Measurements from ENCODE around the gene RNF26. TPM values are rescaled to one million over a fixed set of nuclear protein-coding genes. Genes with fewer than 3 reads are reported as not detected.

The RNF26 gene
- total and polyA plus RNA-seq, 2 donors (not counting 3 experiments of a cell fraction or from before 2014, with no cell fraction given), result 40.1 to 43.8 TPM

- H2AFZ ChIP-seq (ENCODE audit: low read depth, low read length), result no peak within 1 kb of the TSS
- BruUV-seq (replicated peaks), result no TSS peak
- FAIRE-seq, result no peak
- DNase-seq (ENCODE audit: low read depth, low spot score), result no peak
- dilution Hi-C loops (cut with MboI; ENCODE audit: extremely low pct_ligation_motif_present, low sequenced_read_pairs) (no loop called here), intact Hi-C loops (cut with micrococcal nuclease) (no loop called here)
- no peaks in the 10 kb centered on the region for H3K4me1 ChIP-seq (ENCODE audit: control insufficient read depth, extremely low read depth, insufficient read depth, low read length)
- H3K9me3 ChIP-seq (replicated peaks; ENCODE audit: control insufficient read depth, insufficient read depth, low read length), result no peaks in the 10 kb centered on the region
- no peak within 1 kb of the TSS for H3K4me3 ChIP-seq (replicated peaks in 1 of 3; ENCODE audit: insufficient read depth in 1 of 3, low read depth in 1 of 3, low read length in 3 of 3)
- no peaks in the 10 kb centered on the region for H3K79me2 ChIP-seq (ENCODE audit: control insufficient read depth, insufficient read depth, low read length)
- H3K9ac ChIP-seq (replicated peaks; ENCODE audit: extremely low read depth, insufficient read depth, low read length), result no peak within 1 kb of the TSS
- H3K4me2 ChIP-seq (ENCODE audit: insufficient read depth, low read length), result no peak within 1 kb of the TSS
- CTCF ChIA-PET, result interaction anchor here (6.2 kb wide), 1 partner anchor 11 kb away, joined by 55 read pairs; no protein-coding TSS in a partner anchor
- no peaks in the 10 kb centered on the region for H4K20me1 ChIP-seq (replicated peaks; ENCODE audit: control insufficient read depth, extremely low read depth, insufficient read depth, low read length)
- H3K9me1 ChIP-seq (replicated peaks; ENCODE audit: control insufficient read depth, extremely low read depth, insufficient read depth, low read length), result no peaks in the 10 kb centered on the region
- no peak within 1 kb of the TSS for H3K27ac ChIP-seq (ENCODE audit: insufficient read depth, low read depth, low read length)
- no peaks in the 10 kb centered on the region for H3K36me3 ChIP-seq (ENCODE audit: control insufficient read depth in 2 of 2, extremely low read depth in 1 of 2, insufficient read depth in 2 of 2, low read length in 2 of 2)
- H3K27me3 ChIP-seq (ENCODE audit: control insufficient read depth in 2 of 2, insufficient read depth in 2 of 2, low read length in 2 of 2), result peaks cover 0 to 3% of the 10 kb centered on the region in 2 experiments
- TF ChIP-seq FOS (IDR thresholded peaks at IDR 0.05; ENCODE audit: borderline replicate concordance, insufficient read depth, low read length) (no peak), JUN (IDR thresholded peaks at IDR 0.05; ENCODE audit: borderline replicate concordance, insufficient read depth, insufficient read length, low read depth) (no peak), POLR2A (IDR thresholded peaks at IDR 0.05; ENCODE audit: low read depth, low read length) (no peak), GATA2 (IDR thresholded peaks at IDR 0.05; ENCODE audit: insufficient read depth, insufficient read length, low read depth, low read length) (no peak), MYC (IDR thresholded peaks at IDR 0.05; ENCODE audit: low read depth, low read length) (no peak), EZH2 (IDR thresholded peaks at IDR 0.05; ENCODE audit: borderline replicate concordance, low read depth, low read length, severe bottlenecking) (no peak), CTCF (IDR thresholded peaks at IDR 0.05; ENCODE audit: extremely low read depth in 1 of 2, insufficient read depth in 1 of 2, low read depth in 1 of 2, low read length in 2 of 2) (no peak), MAX (IDR thresholded peaks at IDR 0.05; ENCODE audit: insufficient read depth, insufficient read length) (no peak), POLR2AphosphoS5 (IDR thresholded peaks at IDR 0.05; ENCODE audit: insufficient read depth, low read depth, low read length) (no peak)
- POLR2A ChIA-PET, result no interaction called here
Observed at GRCh38 chr11:119346605-119347004, 12.3 kb downstream of the RNF26 start, which contains the start of gene MFRP. Gene MFRP, minus strand, starts transcription at chr11:119346705. Its CDS starts 192 bp downstream, at chr11:119346513.
